GM12873 (cell line): ENCODE data around the gene LMO2.

Experiments used
- CTCF ChIP-seq: IDR thresholded peaks from 2 replicates; pipeline ENCODE4 v1.5.1; 2012; ENCODE audit warnings: low read depth, mild to moderate bottlenecking, moderate library complexity, low read length, control low read depth; ENCODE audit not compliant: insufficient read depth; ENCODE audit errors: missing control alignments

Gene LMO2

DNA sequence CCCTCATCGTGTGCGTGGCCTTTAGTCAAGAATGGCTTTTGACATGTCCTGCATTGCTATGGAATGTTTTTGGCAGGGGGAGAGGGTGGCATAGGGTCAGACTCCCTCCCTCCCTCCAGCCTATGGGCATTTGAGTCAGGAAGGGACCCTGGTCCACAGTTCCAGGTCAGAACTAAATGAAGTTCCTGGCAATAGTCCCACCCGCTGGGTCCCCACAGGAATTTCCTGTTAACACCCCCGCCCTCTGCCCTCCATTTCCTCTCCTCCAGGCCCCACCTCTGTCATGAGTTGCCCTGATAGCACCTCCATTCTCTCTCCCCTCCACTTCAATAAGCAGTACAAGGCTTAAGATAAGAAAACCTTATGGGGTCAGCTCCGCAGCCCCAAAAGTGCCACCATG is 40.8 kb upstream of the LMO2 start:
- no peak for TF ChIP-seq CTCF

GRCh38 chr11:33931067-33931466 is 39.2 kb upstream of the LMO2 start:
- TF ChIP-seq CTCF, result no peak

GRCh38 chr11:33930317-33931021 is 38.6 kb upstream of the LMO2 start:
- no peak for TF ChIP-seq CTCF

DNA sequence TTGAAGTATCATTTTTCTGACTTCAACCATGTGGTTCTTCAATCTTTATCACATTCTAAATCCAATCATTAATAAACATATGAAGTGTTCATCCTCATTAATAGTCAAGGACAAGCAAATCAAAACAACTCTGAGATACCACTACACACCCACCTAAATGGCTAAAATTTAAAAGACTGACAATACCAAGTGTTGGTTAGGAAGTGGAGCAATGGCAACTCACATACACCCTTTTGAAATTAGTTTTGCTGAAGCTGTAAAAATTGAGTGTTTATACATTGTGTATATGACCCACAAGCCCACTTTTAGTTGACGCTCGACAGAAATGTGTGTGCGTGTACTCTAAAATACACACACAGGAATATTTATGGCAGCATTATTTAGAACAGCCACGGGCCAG is 36.7 kb upstream of the LMO2 start:
- no peak for TF ChIP-seq CTCF

DNA sequence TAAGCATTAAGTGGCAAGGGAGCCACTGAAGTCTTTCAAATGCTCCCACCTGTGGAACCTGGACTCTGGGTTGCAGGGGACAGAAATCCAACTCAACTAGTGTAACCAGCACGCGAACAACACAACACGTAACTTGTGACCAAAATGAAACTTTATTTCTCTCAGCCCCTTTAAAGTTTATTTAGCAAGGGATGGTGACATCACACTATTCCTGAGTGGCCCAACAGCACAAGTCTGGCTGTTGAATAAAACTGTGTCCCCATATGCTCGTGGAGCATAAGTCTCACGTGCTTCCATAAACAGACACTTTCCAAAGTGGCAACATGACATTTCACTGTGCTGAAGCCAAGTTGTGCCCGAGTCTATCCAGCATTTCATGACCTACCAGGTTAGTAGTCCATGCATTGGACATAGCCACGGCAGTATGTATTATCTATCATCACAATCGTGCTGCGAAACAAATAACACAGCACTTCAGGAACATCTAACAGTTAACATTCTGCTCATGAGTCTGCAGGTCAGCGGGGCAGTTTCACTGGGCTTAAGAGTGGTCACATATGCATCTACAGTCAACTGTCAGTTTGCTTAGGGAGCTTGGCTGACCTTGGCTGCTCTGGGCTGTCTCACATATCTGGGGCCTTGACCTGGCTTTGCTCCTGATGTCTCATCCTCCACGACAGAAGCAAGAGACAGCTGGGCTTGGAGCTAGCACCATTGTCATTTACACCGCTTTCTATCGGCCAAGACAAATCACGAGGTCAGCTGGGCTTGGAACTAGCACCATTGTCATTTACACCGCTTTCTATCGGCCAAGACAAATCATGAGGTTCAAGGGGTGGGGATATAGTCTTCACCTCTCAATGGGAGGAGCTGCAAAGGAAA is 35.0 kb upstream of the LMO2 start:
- TF ChIP-seq CTCF, result no peak

DNA sequence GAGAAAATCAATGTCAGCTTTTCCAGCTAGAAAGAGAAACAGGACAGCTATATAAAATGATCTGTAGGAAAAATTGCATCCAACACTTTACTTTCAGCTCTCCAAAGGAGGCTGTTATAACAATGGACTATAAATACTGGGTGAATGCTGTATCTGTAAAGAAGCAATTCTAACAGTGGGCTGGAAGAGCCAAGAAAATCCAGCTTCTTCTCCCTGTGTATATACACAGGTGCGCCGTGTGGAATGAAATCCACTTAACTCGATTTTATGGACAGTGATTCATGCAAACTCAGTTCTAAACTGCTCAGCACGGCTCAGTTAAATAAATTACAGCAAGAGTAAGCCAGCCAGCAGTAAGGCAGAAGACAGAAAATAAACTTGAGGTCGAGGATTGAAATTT is 32.5 kb upstream of the LMO2 start:
- TF ChIP-seq CTCF, result no peak

DNA sequence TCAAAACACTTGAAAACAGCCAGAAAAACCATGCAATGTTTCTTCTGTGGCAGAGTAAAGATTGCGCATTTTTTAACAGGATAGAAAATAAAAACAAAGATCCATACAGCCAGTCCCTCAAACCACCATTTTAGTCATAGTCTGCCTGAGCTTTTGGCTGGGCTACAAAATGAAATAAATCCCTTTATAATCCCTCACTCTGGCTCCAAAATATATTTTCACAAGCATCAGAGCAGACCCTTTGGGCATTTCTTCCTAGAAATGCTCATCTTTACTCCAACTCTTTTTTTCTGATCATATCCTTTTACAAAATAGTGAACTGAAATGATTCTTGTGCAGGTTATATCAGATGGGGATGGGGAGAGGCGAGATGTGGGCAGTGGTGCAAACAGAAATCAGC is 31.8 kb upstream of the LMO2 start:
- no peak for TF ChIP-seq CTCF
